OCI-LY7 (cell line): Measurements from ENCODE around the gene MTHFD1L.

Experiments used
- EZH2phosphoT487 ChIP-seq: fragments of 200-600 bp; sonication (generic); IDR thresholded peaks from 2 replicates; pipeline ENCODE4 v1.6.1; 2018; ENCODE audit warnings: low read depth, borderline replicate concordance, mild to moderate bottlenecking, mixed run types, antibody characterized with exemption, low read length, moderate library complexity, mixed read lengths
- TF ChIP-seq, protein P1 (sequence below): fragments of 200-600 bp; sonication (generic); conservative IDR thresholded peaks from 2 replicates; pipeline ENCODE4 v1.5.1; 2014; ENCODE audit warnings: mild to moderate bottlenecking, antibody characterized with exemption, low read length, moderate library complexity, mixed read lengths

DNA sequence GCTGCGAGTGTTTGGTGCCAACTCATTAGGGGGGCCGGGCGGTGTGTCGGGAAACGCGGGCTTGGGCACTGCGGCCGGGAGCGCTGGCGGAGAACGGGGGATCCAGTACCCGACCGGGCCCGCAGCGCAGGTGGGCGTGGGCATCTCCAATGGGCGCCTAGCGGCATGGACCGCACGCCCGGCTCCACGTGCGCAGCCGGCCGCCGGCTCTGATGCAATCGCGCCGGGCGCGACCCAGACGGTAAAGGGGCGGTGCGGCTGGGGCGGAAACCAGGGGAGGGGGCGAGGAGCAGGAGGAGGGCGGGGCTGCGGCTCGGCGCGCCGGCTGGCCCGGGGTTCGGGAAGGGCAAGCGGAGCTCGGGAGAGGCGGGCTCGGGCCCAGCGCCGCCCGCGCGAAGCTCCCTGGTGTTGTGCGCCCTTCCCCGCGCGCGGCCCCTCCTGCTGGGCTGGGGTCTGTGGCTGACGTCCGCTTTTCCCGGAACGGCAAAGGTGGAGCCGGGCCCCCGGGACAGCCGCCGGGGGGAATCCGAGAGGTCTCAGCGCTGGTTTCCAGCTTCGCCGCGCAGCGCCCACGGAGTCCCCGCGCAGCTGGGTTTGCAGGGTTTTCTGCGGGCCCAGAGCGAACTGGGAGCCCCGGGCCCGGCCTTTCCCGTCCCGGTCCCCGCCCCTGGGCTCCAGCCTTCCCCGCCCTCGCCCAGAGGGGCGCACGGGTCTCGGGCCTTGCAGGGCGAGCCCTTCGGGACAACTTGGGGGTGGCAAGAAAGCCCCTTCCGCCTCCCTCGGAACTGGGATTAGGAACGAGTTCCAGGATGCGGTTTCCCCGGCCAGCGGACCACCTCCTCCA, 867 bp downstream of the MTHFD1L start:
- TF ChIP-seq, protein P1, sequence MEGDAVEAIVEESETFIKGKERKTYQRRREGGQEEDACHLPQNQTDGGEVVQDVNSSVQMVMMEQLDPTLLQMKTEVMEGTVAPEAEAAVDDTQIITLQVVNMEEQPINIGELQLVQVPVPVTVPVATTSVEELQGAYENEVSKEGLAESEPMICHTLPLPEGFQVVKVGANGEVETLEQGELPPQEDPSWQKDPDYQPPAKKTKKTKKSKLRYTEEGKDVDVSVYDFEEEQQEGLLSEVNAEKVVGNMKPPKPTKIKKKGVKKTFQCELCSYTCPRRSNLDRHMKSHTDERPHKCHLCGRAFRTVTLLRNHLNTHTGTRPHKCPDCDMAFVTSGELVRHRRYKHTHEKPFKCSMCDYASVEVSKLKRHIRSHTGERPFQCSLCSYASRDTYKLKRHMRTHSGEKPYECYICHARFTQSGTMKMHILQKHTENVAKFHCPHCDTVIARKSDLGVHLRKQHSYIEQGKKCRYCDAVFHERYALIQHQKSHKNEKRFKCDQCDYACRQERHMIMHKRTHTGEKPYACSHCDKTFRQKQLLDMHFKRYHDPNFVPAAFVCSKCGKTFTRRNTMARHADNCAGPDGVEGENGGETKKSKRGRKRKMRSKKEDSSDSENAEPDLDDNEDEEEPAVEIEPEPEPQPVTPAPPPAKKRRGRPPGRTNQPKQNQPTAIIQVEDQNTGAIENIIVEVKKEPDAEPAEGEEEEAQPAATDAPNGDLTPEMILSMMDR = no peak
- no peak for TF ChIP-seq EZH2phosphoT487
